Stimulated activated CD4-positive, alpha-beta T cell treated with anti-CD3 and anti-CD28 coated beads, Interleukin-4, amount 100 ng/mL, for 48 hours (primary cell): ENCODE results near the gene DPH7.
A peak's percentile ranks its signal among the peaks of the same experiment; 100 is the strongest.
"Not testable (repeated sequence)": the region's sequence is repeated elsewhere in the genome, so short reads cannot be mapped to it uniquely, and the experiment has no call there.

Experiments
- DNase-seq, 2 donors: peaks; one replicate each; pipeline ENCODE4 v3.0.0-alpha.2; 2020; ENCODE audit warnings: low read depth in 2 of 2

DPH7 gene

GRCh38 chr9:137580209-137580953 lies 1.7 kb upstream of the DPH7 start:
- DNase-seq: no peak

- DNase-seq: no peak
These were observed 507 bp upstream of the DPH7 start for GRCh38 chr9:137579259-137579604.

- no peak for DNase-seq
These were observed 2.9 kb downstream of the DPH7 start for GRCh38 chr9:137575716-137576411.

- DNase-seq: no peak
These were observed 3.4 kb downstream of the DPH7 start for GRCh38 chr9:137575364-137575715.

- no peak for DNase-seq
These were observed 4.5 kb downstream of the DPH7 start for GRCh38 chr9:137574192-137574591.

GRCh38 chr9:137570566-137570965 lies 8.2 kb downstream of the DPH7 start:
- DNase-seq: no peak

GRCh38 chr9:137569609-137570203 lies 9.0 kb downstream of the DPH7 start:
- no peak for DNase-seq

- not testable (repeated sequence) for DNase-seq
These were observed 10.3 kb downstream of the DPH7 start for GRCh38 chr9:137568445-137568844.

GRCh38 chr9:137564817-137565411 lies 13.8 kb downstream of the DPH7 start:
- no peak for DNase-seq

GRCh38 chr9:137564134-137564533 lies 14.6 kb downstream of the DPH7 start:
- DNase-seq: no peak

- no peak for DNase-seq
These were observed 20.6 kb downstream of the DPH7 start for GRCh38 chr9:137558127-137558526.

- DNase-seq: no peak
These were observed 22.5 kb downstream of the DPH7 start for GRCh38 chr9:137556069-137556838.

GRCh38 chr9:137555179-137555578 lies 23.5 kb downstream of the DPH7 start:
- DNase-seq: no peak

- DNase-seq: no peak
These were observed 24.4 kb downstream of the DPH7 start for GRCh38 chr9:137554349-137554748.

GRCh38 chr9:137553654-137554053 lies 25.1 kb downstream of the DPH7 start:
- DNase-seq: not testable (repeated sequence)

- peak; percentile 8 to 16 for DNase-seq
These were observed 26.5 kb downstream of the DPH7 start for GRCh38 chr9:137552022-137552768.

GRCh38 chr9:137551264-137552021 lies 27.3 kb downstream of the DPH7 start, which contains the start of gene MRPL41:
Gene MRPL41, plus strand, starts transcription at chr9:137551879. Its CDS starts 203 bp downstream, at chr9:137552082.
- peak; percentile 82 to 86 for DNase-seq

- DNase-seq: not testable (repeated sequence)
These were observed 27.8 kb downstream of the DPH7 start for GRCh38 chr9:137550958-137551263.

- DNase-seq: peak; percentile 22 to 35
These were observed 28.5 kb downstream of the DPH7 start, which contains the start of gene PNPLA7 for GRCh38 chr9:137550231-137550621. Gene PNPLA7, minus strand, starts transcription at chr9:137550402. Its CDS starts 205 bp downstream, at chr9:137550197.
